ENCODE measurements around the gene HTR3D.
"Not testable (repeated sequence)": the region's sequence is repeated elsewhere in the genome, so short reads cannot be mapped to it uniquely, and the experiment has no call there.

HTR3D gene

DNA sequence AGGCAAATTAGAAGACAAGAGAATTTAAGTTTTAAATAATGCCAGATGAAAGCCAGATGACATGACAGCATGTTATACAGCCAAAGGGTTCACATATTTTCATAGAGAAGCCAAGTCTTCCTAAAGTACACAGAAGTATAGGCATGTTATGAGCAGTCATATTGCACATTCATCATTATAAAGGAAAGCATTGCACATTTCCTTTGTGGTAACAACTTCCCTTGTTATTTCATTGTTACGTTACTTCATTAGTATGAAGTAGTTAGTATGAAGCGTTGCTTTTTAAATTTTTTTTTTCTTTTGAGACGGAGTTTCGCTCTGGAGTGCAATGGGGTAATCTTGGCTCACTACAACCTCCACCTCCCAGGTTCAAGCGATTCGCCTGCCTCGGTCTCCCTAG, 9.2 kb upstream of the HTR3D start:
- Histone ChIP-seq H3K4me3 (ENCODE audit: low read length) (no peak overlapping the region), H3K9ac (ENCODE audit: low read length) (no peak overlapping the region), H4K20me1 (ENCODE audit: insufficient read depth, low read length) (no peaks in the 10 kb centered on the region), H3K27me3 (ENCODE audit: low read depth, low read length) (peaks cover 10% of the 10 kb centered on the region), H3K4me2 (ENCODE audit: low read length) (no peak overlapping the region), H3K36me3 (replicated peaks; ENCODE audit: low read depth, low read length) (no peaks in the 10 kb centered on the region), H3K4me1 (ENCODE audit: low read length) (peaks cover 4% of the 10 kb centered on the region; the same call in 1 of the 2 replicates), H3K9me3 (ENCODE audit: insufficient read depth, low read length) (no peaks in the 10 kb centered on the region), H2AFZ (ENCODE audit: low read depth, low read length) (no peak overlapping the region), H3K79me2 (ENCODE audit: low read length) (no peaks in the 10 kb centered on the region), H3K27ac (ENCODE audit: low read length) (no peak overlapping the region)
- TF ChIP-seq EZH2phosphoT487 (IDR thresholded peaks at IDR 0.05; ENCODE audit: low read depth), result no peak
- TF ChIP-seq, protein P1, sequence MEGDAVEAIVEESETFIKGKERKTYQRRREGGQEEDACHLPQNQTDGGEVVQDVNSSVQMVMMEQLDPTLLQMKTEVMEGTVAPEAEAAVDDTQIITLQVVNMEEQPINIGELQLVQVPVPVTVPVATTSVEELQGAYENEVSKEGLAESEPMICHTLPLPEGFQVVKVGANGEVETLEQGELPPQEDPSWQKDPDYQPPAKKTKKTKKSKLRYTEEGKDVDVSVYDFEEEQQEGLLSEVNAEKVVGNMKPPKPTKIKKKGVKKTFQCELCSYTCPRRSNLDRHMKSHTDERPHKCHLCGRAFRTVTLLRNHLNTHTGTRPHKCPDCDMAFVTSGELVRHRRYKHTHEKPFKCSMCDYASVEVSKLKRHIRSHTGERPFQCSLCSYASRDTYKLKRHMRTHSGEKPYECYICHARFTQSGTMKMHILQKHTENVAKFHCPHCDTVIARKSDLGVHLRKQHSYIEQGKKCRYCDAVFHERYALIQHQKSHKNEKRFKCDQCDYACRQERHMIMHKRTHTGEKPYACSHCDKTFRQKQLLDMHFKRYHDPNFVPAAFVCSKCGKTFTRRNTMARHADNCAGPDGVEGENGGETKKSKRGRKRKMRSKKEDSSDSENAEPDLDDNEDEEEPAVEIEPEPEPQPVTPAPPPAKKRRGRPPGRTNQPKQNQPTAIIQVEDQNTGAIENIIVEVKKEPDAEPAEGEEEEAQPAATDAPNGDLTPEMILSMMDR (IDR thresholded peaks at IDR 0.05; ENCODE audit: low read depth, low read length), result no peak

DNA sequence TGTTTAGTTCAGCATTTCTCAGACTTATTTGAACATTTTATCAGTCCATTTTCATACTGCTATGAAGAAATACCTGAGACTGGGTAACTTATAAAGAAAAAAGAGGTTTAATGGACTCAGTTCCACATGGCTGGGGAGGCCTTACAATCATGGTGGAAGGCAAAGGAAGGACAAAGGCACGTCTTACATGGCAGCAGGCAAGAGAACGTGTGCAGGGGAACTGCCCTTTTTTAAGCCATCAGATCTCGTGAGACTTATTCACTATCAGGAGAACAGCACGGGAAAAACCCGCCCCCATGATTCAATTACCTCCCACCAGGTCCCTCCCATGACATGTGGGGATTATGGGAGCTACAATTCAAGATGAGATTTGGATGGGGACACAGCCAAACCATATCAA, 6.3 kb upstream of the HTR3D start:
- H3K36me3 ChIP-seq (replicated peaks; ENCODE audit: low read depth, low read length), result not testable (repeated sequence)

DNA sequence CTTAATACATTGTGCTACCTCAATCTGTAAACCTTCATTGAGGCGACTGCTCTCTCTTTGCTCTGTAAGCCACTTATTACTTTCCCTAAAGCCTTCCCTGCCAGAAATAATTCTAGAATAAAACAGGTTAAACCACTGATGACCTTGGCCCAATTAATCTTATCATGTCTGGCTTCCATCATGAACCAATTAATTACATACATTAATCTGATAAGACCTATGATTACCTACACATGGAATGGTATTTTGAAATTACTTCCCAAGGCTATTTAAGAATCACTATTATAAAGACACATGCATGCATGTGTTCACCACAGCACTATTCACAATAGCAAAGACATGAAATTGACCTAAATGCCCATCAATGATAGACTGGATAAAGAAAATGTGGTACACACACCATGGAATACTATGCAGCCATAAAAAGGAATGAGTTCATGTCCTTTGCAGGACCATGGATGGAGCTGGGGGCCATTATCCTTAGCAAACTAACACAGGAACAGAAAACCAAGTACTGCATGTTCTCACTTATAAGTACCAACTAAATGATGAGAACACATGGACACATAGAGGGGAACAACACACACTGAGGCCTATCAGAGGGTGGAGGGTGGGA, 3.2 kb upstream of the HTR3D start:
- not testable (repeated sequence) for H3K4me3 ChIP-seq (ENCODE audit: low read length); H3K4me1 ChIP-seq (ENCODE audit: low read length); H4K20me1 ChIP-seq (ENCODE audit: insufficient read depth, low read length); H3K9ac ChIP-seq (ENCODE audit: low read length); H3K36me3 ChIP-seq (replicated peaks; ENCODE audit: low read depth, low read length); H3K4me2 ChIP-seq (ENCODE audit: low read length); H3K27me3 ChIP-seq (ENCODE audit: low read depth, low read length); H3K79me2 ChIP-seq (ENCODE audit: low read length); H2AFZ ChIP-seq (ENCODE audit: low read depth, low read length); H3K9me3 ChIP-seq (ENCODE audit: insufficient read depth, low read length); H3K27ac ChIP-seq (ENCODE audit: low read length)

More for the DNA sequence above, 6.3 kb upstream of the HTR3D start:
- H3K4me3 ChIP-seq (ENCODE audit: low read length); H3K9ac ChIP-seq (ENCODE audit: low read length); H3K27ac ChIP-seq (ENCODE audit: low read length); H3K4me1 ChIP-seq (ENCODE audit: low read length); H3K79me2 ChIP-seq (ENCODE audit: low read length); H2AFZ ChIP-seq (ENCODE audit: low read depth, low read length); H3K4me2 ChIP-seq (ENCODE audit: low read length); H3K9me3 ChIP-seq (ENCODE audit: insufficient read depth, low read length); H4K20me1 ChIP-seq (ENCODE audit: insufficient read depth, low read length): not testable (repeated sequence)
- H3K27me3 ChIP-seq (ENCODE audit: low read depth, low read length), result peaks cover 10% of the 10 kb centered on the region

DNA sequence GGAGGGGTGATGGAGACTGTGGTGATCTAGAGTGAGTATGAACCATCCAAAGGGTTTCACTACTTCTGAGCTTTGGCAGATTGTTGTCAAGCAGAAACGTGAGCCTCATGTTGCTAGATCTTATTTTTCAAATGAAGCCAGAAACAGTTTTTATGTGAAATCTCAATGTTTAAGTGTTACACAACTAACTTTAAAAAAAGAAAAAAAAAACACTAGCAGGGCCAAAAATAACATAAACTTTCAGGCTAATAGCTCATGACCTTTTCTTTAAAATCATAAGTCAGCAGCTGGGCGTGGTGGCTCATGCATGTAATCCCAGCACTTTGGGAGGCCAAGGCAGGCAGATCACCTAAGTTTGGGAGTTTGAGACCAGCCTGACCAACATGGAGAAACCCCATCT, 2.1 kb upstream of the HTR3D start:
- H3K4me1 ChIP-seq (ENCODE audit: low read length), result no peaks in the 10 kb centered on the region
- TF ChIP-seq EZH2phosphoT487 (IDR thresholded peaks at IDR 0.05; ENCODE audit: low read depth), result no peak
- TF ChIP-seq, protein P1 (IDR thresholded peaks at IDR 0.05; ENCODE audit: low read depth, low read length), result no peak
- H2AFZ ChIP-seq (ENCODE audit: low read depth, low read length), result no peak overlapping the region
- no peak overlapping the region for H3K4me3 ChIP-seq (ENCODE audit: low read length)
- no peak overlapping the region for H3K4me2 ChIP-seq (ENCODE audit: low read length)
- no peaks in the 10 kb centered on the region for H3K36me3 ChIP-seq (replicated peaks; ENCODE audit: low read depth, low read length)
- H3K27me3 ChIP-seq (ENCODE audit: low read depth, low read length), result peaks cover 15% of the 10 kb centered on the region
- H3K79me2 ChIP-seq (ENCODE audit: low read length), result no peaks in the 10 kb centered on the region
- no peaks in the 10 kb centered on the region for H4K20me1 ChIP-seq (ENCODE audit: insufficient read depth, low read length)
- H3K9ac ChIP-seq (ENCODE audit: low read length), result no peak overlapping the region
- no peaks in the 10 kb centered on the region for H3K9me3 ChIP-seq (ENCODE audit: insufficient read depth, low read length)
- H3K27ac ChIP-seq (ENCODE audit: low read length), result no peak overlapping the region

DNA sequence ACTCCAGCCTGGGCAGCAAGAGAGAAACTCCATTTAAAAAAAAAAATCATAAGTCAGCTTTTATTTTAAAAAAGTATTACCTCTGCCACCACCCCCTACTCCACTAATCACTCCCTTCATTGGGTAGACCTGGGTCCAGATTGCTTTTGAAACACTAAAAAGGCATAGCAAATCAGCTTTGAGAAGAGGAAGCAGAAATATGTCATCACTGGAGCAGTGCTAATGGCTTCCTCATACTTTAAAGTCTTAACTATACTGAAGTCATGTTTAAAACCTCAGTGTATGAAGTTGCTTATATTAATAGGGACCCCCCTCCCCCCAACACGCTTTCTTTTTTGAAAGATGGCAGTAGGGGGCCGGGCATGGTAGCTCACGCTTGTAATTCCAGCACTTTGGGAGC, 1.0 kb upstream of the HTR3D start:
- Histone ChIP-seq H4K20me1 (ENCODE audit: insufficient read depth, low read length) (no peaks in the 10 kb centered on the region), H2AFZ (ENCODE audit: low read depth, low read length) (no peak overlapping the region), H3K36me3 (replicated peaks; ENCODE audit: low read depth, low read length) (no peaks in the 10 kb centered on the region), H3K9me3 (ENCODE audit: insufficient read depth, low read length) (no peaks in the 10 kb centered on the region), H3K27ac (ENCODE audit: low read length) (no peak overlapping the region), H3K9ac (ENCODE audit: low read length) (no peak overlapping the region), H3K4me3 (ENCODE audit: low read length) (no peak overlapping the region), H3K27me3 (ENCODE audit: low read depth, low read length) (peaks cover 15% of the 10 kb centered on the region), H3K4me2 (ENCODE audit: low read length) (no peak overlapping the region), H3K4me1 (ENCODE audit: low read length) (no peaks in the 10 kb centered on the region), H3K79me2 (ENCODE audit: low read length) (no peaks in the 10 kb centered on the region)
- TF ChIP-seq, protein P1 (IDR thresholded peaks at IDR 0.05; ENCODE audit: low read depth, low read length), result no peak
- TF ChIP-seq EZH2phosphoT487 (IDR thresholded peaks at IDR 0.05; ENCODE audit: low read depth), result no peak
